CD4-positive, alpha-beta T cell treated with Interleukin-4 for 1 hour (primary cell): Measurements from ENCODE around the gene ASIC2.

Source experiments
- DNase-seq, 2 donors: peaks; one replicate each; pipeline ENCODE4 v3.0.0-alpha.2; 2020 to 2022

The ASIC2 gene

DNA sequence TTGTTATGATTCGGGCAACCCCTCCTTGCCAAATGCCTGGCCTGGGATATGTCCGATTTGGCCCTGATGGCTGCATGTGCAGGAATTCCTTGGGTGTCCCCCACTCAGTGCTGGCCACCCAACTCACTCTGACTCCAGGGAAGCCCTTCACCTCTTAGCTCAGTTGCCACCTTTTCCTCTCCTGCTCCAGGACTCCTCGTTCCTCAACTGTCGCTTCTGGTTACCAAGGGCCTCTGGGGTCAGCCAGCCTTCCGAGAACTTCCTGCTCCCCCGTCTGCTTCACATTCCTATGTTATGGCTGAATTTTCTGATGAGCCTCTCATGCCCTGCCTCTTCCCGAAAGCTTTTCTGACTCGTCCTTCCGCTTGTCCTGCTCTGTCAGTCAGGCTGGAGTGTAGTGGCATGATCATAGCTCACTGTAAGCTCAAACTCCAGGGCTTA, 237.9 kb downstream of the ASIC2 start:
- no peak for DNase-seq

DNA sequence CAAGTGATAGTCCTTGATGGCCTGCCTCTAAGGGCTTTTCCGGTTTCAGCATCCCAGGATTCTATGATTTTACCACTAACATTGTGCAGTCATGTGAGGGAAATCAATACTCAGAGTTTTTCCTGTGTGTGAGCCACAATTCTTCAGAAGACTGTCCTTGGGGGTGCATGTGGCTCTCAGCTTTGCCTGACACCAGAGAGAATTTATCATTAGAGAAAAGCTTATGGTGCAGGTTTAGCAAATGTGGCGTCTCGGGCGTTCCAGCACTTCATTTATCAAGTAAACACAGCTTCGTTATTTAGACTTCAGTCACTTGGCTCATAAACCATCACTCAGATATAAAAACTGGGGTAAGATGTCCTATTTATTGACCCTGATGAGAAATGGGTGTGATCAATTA, 238.7 kb downstream of the ASIC2 start:
- no peak for DNase-seq

DNA sequence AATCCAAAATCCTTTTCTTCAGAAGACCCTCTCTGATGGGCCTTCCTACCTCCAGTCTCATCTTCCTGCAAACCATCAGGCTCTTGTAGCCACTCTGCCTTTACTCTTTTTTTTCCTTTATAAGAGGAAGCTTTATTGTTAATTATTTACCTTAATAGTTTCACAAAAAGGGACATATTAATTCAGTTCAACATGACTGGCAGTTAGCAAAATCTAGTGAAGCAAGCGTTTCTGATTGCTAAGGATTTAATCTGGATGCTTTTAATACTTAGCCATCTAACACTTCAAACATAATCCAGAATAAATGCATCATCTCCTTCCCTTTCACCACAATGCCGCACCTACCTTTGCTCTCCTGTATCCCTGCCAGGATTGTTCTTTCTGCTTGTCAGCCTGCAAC, 239.4 kb downstream of the ASIC2 start:
- no peak for DNase-seq

DNA sequence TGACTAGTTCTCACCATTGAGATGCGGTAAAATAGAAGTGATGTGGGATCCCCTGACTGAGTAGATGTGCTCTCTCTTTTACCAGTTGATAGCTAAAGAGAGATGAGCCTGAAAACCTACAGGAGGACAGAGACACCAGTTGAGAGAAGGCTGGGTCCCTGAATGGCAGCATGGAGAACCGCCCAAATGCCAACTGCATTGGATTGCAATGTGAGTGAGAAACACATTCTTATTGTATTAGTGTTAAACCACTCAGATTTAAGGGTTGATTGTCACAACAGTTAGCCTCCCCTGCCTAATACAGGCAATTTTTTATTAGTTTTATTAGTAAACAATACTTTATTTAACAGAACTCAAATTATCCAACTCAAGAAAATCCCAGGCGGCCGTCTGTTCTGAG, 240.2 kb downstream of the ASIC2 start:
- no peak for DNase-seq

DNA sequence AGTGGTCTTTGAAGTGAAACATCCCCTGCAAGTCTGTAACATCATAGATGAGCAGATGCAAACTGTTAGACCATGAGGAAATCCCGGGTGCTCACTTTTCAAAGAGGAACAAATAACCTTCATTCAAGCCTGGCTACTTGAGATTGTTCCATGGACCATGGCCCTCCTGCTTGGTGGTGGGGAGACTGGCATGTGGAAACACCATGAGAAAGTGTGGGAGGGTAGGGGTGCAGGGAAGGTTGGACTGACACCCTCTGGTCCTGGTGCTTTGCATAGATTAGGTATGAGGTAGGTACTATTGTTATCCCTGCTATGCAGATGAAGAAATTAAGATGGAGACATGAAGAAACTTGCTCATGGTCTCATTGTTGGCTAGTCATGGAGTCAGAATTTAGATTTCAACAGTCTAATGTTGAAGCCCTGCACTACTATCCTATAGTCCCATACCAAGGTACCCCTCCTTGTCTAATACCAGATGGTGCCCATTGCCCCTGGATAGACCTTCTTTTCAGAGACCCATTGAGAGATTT, 242.4 kb downstream of the ASIC2 start:
- DNase-seq, result no peak

DNA sequence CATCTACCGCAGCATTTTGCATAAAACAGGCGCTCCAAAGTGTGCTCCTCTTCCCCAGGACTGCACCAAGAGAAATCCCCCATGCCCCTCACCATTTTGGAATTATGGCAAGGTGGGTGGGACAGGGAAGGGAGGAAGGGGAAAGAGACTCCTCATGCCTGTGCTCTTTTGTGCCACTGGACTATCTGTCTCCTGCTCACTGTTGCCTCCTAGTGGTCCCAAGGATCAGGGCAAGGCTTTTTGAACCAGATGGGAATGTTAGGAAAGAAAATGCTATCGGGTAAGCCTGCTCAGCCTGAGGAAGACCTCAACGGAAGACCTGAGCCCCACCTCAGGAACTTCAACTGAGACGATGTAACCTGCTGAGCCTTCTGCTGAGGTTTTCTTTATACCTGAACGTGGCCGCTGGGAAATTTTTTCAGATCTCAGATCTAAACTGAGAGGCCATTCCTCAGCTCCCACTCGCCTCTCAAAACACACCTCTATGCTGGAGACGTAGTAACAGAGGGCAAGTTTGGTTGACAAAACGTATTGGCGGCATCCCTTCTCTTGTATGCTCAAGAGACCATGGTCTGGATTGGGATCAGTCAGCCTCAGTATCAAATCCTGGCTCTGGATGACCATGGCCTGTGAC, 243.2 kb downstream of the ASIC2 start:
- DNase-seq, result peak in 1 of 2 donors; percentile 22

DNA sequence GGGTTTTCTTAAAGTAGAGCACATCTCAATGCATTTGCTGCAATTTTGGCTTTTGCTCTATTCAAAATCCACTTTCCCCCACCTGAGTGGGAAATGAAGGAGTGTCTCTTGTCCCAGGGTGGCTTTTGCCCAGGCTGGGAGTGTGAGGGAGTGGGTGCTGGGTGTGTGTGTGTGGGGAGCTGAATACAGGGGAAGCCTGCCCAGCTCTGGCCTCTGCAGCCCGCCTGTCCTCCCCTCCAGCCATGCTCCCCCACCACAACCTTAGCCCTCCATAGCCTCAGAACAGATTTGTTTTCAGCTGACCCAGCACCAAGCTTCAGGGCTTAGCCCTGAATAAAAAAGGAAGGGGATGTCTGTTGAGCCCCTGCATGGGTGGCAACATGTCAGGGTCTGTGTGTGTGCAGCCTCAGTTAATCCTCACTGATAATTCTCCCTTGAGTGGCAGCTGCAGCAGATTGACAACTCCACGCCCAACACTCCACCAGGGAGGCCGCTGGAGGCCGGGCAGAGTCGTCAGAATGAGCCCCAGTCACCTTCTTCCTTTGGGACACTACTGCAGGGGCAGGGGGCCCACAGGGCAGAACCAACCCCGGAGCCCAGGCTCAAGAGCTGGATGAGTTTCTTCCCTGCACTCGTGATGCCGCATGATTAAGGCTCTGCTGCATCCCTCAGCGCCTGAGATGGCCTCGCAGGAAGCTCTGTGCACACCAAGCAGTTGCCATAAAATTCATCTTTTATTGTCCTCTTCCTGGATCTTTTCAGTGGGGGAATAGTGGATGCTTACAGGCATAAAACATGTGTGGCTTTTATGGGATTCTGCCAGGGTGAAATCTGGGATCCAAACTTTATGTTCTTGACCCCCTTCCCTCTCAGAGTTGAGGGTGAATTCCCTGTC, 246.5 kb downstream of the ASIC2 start:
- no peak for DNase-seq

DNA sequence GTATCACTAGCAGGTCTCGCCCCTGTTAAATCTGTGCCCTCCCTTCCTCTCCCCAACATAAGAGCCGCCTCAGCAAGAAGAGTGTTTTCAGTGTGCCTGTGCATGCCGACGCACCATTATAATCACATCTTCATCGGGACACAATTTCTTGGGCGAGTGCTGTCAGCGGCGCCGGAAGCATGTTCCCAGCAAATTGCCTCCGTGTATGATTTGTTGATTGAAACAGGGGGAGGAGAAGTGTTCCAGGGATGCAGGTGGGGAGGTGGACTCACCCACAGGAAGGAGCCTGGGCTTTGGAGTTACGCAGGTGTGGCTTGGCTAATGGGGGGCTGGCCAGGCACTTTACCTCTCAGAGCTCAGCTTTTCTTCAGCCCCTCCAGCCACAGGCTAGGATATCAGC, 247.9 kb downstream of the ASIC2 start:
- no peak for DNase-seq

DNA sequence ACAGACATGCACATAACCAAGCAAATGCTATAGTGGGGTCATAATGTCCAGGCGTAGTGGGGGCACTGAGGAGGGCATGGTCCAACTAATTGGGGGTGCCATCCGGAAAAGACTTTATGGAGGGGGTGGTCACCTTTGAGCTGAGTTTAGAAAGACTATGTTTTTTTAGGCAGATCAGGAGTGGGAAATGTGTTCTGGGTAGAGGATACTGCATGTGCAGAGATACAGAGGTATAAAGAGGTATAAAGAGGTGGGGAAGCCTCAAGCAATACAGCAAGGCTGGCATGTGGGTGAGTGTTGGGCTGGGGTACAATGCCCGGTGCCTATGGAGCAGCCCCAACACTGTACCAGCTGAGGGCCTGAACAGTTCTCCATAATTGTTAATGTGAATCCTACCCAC, 248.3 kb downstream of the ASIC2 start:
- no peak for DNase-seq

DNA sequence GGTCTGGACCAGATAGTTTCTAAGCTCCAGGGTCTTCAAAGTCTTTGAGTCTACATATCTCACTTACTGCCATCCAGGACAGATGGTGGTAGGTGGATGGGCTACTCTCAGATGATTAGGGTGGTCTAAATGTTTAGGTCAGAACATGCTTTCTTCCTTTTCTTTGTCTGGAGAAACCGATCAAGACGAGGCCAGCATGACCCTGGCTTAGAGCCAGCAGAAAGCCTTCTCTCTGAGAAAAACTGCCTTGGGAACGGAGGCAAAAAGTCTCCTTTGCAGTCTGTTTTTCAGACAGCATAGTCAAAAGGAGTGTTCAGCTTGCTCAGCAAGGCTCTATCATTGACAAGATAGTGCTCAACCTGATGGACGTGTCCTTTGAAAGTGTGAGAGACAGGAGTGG, 252.6 kb downstream of the ASIC2 start:
- no peak for DNase-seq

DNA sequence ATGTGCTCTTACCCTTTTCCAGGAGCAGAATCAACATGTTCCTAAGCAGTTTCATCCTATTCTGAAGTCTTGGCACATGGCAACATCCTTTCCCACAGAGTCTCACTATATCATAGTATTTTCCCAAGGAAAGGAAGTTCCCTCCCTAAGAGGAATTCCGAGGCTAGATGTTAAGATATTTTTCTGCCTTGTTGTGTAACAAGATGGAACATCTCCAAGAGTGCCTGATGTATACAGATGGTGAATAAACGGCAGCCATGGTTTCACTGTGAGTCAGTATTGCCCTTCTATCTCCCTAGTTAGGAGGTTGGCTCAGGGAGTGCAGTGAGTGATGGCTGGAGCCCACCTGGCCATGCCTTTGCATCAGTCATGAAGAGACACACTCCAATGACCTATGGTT, 253.2 kb downstream of the ASIC2 start:
- no peak for DNase-seq

DNA sequence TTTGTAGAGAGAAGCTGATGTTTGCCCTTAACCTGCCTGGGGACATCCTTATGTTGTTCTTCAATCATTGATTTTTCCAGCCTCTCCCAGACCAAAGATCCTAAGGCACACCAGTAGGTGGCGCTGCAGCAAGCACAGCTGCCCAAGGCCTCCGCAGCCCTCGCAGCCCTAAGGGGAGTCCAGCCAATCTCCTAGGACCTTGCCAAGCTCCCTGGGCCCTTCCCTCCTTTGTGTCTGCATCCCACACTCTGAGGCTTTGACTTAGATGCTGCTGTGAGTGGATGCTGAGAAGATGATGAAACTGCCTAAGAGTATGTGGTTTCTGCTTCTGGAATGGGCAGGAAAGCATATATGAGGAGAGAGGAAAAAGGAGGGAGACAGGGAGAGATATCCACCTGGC, 254.4 kb downstream of the ASIC2 start:
- no peak for DNase-seq

DNA sequence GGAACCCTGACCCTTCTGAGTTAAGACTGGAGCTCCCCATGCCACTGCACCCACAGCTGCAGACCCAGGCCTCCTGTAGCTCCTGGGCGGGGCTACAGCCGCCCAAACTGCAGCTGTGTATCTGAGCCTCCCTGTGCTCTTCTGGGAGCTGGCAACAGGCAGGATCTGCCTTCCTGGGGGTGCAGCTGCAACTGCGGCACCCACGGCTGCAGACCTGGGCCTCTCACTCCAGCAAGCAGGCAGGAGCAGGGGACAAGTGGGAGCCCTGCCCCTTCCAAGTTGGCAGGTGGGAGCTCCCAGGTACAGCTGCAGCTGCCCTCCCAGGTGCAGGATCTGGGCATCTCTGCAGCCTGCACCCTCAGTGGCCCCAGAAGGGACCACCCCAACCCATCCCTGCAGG, 259.9 kb downstream of the ASIC2 start:
- DNase-seq, result no peak

DNA sequence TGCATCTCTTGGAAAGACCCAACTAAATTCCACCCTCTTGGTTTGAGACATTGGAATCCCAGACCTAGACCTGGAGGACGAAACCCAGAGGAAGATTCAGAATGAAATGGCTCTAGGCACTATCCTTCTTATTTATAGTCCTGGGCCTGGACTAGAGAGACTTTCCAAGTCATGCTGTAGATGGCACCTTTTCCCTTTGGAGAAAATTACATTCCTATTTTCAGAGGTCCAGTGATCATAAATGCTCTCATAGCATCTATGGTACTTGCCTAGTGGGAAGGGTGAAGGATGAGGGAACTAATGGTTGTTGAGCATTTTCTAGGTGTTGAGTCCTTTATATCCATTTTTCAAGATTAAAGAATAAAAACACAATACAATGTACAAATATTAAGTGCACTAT, 264.3 kb downstream of the ASIC2 start:
- no peak for DNase-seq

DNA sequence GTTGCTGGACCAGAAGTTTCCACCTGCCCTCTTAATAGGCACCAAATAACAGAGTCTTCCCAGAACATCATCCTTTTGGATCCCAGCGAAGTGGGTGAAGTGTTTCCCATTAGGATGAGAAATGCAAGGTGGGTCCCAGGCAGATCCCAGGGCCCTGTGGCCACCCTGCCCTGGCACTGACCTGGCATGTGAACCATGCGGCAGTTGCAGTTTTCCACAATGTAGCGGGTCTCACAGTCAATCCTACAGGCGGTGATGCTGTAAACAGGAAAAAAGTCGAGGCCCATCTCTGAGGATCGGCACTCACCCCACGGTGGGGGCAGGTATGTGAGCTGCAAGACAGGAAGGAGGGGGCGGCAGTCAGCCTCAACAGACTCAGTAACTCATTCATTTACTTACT, 265.0 kb downstream of the ASIC2 start:
- no peak for DNase-seq

DNA sequence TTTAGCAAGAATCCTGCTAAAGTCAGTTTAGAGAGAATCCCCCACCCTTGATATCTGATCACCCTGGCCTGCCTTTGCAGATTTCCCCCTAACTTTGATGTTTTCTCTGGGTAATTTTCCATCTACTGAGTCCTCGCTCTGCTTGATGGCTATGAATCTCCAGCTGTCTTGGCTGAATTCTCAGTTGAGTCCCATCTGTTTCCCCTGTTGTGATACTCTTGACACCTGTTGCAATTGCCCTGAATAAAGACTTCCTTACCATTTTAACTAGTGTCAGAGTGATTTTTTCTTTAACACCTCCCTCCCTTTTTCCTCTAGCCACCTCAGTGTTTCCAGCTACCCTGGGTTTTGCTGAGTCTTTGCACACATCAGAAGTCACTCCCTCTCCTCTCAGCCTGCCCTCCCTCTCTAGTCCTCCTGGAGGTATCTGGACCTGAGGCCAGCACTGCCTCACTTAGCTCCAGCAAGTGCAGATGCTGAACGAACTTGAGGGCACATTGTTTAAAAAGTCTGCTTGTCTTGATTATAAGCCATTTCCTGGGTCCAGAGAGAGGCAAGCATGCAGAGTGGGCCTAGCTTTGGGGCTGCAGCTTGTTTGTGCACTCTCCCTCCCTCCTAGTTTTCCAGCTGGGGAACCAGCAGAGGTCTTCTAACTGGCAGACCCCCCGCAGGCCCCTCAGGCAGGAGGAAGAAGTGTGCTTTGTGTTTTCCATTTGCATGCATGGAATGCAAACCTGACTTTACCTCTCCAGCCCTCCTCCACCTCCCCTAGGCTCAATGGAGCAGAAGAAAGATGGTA, 268.2 kb downstream of the ASIC2 start:
- DNase-seq, result no peak

DNA sequence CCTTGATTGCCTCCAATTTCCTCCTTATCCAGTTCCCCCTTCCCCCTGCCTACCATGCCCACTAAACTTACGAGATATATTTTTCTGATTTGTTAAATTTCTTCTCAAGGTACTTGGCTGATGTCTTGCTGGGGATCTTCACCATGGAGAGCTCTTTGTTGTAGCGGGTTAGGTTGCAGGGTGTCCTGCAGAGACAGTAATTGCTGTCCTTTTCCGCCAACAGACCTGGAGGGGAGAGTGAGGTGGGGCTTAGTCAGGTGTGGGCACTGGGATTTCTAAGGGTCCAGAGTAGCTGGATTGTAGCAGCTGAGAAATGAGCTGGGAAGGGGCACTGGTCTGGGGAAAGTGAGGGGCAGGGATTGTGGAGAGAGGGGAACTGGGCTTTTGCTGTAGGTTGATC, 269.3 kb downstream of the ASIC2 start:
- no peak for DNase-seq

DNA sequence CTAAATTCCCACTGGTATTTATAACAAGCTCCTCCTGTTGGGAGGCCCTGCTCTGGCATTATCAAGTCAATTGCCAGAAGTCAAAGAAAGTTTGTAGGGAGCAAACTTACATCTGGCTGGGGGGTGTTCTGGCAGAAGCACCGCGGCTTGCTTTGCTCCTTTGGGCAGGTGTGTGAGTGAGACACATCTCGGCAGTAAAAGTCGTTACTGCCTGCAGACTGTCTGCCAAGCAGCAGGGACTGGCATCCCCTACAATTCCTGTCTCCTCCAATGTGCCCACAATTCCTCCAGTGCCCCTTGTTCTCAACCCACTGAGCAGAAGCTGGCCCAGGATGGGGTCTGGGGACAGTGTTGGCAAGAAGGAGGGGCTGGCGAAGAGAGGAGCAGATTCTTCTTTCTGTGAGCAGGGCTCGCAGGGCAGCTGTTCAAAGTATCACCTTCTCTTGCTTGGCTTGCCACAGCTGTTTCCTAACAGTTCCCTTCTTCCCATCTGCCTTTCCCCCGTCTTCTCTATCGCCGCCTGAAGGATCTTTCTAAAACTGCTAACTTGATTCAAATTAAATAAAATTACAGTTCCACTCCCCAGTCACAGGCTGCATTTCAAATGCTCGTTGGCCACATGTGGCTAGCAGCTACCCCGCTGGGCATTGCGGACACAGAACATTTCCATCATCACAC, 271.2 kb downstream of the ASIC2 start:
- no peak for DNase-seq

DNA sequence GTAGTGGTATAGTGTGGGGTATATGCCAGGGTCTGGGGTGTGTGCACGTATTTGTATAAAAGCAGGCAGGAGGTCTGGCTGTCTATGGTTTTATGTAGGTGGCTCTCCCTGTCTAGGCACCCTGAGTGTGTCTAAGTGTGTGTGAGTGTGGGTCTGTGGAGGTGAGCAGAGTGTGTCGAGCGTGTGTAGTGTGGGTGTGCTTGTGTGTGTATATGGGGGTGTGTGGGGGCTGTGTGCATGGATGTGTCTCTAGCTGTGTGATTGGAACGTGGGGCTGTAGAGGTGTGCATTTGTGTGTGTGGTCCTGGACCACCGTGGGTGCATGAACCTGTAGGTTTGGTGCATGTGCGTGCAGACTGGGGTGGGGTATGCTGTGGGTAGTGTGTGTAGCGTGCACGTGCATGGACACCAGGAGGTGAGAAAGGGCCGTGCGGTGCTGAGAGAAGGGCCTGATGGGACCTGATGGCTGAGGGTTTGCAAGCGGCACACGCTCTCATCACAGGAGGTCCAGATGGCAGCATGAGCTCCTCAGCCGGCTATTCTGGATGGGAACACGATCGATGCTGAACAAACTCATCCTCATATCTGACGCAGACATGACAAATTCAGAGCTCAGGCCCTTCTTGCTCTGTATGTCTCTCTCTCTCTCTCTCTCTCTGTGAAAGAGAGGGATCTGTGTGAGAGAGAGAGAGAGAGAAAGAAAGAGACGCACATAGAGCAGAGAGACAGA, 273.8 kb downstream of the ASIC2 start:
- no peak for DNase-seq

DNA sequence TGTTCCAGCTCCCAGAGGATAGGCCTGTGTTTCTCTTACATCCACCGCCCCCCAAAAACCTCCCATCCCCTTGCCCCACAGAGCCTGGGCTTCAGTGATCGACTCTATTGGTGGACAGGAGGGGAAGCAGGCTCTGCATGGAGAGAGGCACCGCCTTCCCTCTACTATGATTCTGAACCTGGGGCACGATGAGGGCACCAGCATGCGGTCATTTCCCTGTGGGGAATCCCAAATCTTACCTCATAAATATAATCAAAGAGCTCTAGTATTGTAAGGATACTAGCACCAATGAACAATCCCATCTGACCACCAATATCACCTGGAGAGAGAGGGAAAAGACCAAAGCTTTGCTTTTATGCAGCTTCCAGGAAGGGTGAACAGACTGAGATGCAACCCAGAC, 275.7 kb downstream of the ASIC2 start:
- no peak for DNase-seq

DNA sequence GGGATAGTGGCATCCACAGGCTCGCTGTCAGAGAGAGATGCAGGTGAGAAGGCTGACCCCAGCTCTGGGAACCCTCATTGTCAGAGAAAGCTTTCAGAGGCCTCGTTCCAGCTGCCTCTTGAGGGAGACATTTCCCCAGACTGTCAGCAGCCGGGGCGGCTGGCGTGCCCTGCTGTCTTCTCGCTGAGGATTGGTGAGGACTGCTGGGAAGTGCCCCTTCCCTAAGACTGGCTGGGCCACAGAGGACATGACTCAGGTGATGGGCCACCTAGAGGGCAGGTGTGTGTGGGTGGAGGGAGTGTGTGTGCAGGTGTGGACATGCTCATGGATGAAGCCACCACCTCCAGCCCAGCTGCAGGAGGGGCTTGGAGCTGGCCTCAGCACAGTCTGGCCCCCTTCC, 276.2 kb downstream of the ASIC2 start:
- DNase-seq, result no peak

DNA sequence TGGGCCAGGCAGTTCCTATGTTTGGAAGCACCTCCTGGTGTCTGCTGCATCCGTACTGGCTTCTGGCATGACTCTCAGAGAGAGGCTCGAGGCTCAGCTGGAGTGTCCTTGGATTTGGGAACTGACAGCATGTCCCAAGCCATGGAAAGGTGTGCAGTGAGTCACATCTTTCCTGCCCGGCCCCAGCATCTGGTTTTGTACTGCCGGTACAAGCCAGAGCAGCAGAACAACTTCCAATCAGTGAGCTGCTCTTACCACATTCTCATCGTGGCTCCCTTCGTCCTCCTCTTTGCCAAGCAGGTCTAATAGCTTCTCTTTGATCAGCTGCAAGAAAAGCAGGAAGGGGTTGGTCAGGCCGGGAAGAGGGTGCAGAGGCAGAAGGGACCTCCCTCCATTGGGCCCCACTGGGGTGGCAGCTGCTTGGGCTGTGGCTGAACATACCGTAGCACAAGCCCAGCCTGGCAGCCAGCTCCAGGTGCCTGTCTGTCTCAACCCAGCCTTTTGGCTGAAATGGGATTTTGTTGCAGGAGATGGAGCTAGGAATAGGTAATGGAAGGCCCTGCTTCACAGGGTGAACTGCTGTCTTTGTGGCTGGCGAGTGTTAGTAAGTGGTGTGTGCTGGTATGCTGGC, 277.3 kb downstream of the ASIC2 start:
- no peak for DNase-seq
